GM19239 (cell line): ENCODE results near the gene MAGEB2.
A peak's percentile ranks its signal among the peaks of the same experiment; 100 is the strongest.
"Not testable (repeated sequence)": the region's sequence is repeated elsewhere in the genome, so short reads cannot be mapped to it uniquely, and the experiment has no call there.

Experiments used
- DNase-seq: peaks from one replicate; pipeline ENCODE4 v3.0.0; 2011; ENCODE audit warnings: low spot score; ENCODE audit not compliant: insufficient read length
- FAIRE-seq: peaks from 2 replicates; lab custom pipeline; 2011; peaks lifted over from hg19 to GRCh38; lab: Jason Lieb, UNC

MAGEB2 gene, protein sequence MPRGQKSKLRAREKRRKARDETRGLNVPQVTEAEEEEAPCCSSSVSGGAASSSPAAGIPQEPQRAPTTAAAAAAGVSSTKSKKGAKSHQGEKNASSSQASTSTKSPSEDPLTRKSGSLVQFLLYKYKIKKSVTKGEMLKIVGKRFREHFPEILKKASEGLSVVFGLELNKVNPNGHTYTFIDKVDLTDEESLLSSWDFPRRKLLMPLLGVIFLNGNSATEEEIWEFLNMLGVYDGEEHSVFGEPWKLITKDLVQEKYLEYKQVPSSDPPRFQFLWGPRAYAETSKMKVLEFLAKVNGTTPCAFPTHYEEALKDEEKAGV

DNA sequence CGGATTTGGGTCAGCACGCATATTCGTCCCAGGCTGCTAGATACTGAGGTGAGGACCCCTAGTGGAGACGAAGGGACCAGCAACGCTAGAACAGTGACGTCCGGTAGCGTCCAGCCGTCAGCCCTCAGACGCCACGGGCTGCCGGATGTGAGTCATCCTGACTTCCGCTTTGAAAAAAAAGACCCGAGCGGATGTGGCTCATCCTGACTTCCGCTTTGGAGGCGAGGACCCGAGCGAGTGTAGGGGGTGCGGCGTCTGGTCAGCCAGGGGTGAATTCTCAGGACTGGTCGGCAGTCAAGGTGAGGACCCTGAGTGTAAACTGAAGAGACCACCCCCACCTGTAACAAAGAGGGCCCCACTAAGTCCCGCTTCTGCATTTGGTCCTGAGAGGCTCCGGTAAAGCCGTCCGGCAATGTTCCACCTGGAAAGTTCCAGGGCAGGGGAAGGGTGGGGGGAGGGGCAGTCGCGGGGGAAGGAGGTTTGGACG lies at the start of gene MAGEB2:
Gene MAGEB2 (plus strand): TSS at position 207 of the 487 bp plus-strand sequence. CDS start 3,018 bp downstream, outside the sequence.
- DNase-seq (no peak), FAIRE-seq (no peak)

DNA sequence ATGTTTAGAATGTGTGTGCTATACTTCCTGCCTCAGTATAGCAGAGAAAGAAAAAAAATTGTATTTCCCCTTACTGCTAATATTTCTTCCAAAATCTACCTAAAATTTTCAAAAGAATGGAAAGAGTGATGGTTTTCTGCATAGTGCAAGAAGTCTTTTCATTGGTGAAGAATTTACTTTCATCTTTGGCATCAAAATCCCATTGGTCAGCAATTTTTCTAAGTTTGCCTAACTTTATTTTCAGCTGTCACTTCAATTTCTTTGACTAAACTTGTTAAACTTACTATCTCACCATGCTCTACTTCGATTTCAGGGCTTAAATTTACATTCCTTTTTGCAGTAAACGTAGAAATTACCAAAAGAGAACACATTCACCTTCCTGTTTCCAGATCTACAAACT lies 44.5 kb upstream of the MAGEB2 start:
- FAIRE-seq (no peak), DNase-seq (no peak)

DNA sequence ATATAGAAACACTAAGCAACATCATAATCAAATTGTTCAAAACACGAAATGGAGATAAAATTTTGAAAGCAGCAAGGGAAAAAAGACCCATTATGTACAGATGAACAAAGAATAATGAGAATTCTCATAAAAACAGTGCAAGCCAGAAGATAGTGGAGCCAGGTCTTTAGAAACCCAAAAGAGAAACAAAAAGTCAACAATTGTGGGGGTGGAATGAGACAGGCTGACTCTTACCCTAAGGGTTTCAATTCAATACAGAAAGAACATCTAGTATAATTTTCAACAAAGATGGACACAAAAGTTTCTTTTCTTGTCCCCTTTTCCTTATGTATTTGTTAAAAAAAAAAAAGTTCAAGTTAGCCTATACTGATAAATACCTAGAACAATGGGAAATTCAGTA lies 34.0 kb upstream of the MAGEB2 start:
- FAIRE-seq (no peak), DNase-seq (no peak)

DNA sequence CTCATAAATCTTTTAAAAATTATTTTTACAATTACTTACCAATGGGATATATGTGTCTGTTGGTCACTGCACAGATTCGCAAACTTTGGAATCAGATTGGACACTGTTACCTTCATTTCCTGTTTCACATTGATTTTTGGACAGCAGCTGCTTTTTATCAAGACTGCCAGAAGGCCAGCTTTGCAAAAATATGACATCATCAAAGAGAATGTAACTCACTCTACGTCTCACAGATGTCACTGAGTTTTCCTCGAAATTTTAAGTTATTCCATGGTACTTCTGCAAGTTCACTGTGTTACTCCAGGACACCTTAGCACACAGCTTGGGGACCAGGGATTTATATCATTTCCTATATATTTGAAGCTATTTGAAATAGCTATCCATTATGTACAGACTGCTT lies 31.8 kb upstream of the MAGEB2 start:
- no peak for DNase-seq
- no peak for FAIRE-seq

DNA sequence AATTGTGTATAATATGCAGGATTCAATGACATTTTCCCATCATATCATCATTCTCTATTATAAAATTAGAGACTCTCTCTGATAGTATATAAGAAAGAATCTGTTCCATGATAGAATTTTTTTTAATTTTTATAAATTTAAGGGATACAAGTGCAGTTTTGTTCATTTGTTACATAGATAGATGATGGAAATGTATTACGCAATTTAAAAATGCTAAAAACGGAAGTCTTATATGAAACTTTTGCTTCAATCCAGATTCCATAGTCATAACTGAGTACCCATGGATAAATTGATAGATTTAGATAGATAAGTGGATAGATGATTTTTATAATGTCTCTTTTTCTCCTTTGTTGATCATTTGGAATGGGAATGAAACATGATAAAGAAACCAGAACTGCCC lies 24.9 kb upstream of the MAGEB2 start:
- FAIRE-seq, result no peak
- no peak for DNase-seq

DNA sequence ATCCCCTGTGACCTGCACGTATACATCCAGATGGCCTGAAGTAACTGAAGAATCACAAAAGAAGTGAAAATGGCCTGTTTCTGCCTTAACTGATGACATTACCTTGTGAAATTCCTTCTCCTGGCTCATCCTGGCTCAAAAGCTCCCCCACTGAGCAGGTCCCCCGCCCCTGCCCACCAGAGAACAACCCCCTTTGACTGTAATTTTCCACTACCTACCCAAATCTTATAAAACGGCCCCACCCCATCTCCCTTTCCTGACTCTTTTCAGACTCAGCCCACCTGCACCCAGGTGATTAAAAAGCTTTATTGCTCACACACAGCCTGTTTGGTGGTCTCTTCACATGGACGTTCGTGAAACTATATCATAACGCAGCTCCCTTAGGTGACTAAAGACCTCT lies 21.5 kb upstream of the MAGEB2 start:
- DNase-seq, FAIRE-seq: not testable (repeated sequence)

DNA sequence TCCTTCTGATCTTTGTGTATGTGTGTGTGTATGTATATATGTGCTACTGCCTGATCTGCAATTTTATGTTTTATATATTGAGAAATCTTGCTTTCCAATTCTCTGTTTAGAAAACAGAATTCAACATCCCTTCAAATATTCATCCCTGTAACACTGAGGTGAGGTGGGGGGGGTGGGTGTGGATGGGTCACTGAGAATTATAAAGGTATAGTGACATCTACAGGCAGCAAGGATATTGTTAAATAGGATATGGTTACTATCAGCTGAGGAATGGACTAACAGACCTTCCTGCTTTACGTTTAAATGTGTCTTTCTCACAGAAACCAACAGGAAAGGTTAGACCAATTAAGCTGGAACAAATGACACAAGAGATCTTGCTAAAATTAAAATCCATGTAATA lies 19.0 kb upstream of the MAGEB2 start:
- no peak for DNase-seq
- FAIRE-seq, result peak; percentile 80

DNA sequence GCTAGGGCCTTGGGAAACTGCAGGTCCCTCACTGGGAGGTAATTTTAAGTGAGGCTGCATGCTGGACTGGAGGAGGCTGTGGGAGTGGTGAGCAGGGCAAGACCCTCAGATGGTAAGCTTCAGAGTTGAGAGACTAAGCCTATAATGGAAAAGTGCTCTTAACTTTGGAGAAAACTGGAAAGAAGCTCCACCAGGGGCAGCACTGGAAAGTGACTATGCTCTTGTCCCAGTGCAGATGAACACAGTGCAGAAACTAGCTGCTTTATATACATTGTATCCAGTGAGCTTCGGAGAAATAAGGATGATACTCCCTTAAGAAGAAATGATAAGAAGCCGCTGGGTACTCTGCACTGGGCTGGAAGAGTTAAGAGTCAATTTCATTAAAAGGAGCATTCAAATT lies 3.2 kb upstream of the MAGEB2 start:
- FAIRE-seq, result no peak
- DNase-seq, result no peak

DNA sequence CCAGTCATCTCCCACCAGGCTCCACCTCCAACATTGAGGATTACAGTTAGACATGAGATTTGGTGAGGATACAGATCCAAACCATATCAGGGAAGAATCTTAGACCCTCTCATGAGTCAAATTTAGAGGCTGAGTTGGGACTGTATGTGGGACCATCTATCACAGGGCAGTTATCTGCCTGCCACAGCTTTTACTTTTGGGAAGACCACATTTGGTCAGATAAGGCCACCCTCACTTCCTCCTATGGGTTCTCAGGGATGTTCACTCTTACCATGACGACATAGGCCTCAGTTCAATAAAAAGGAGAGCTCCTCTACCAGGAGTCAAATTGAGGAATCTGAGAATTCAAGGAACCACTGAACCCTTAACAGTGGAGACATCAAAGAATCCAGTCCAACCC lies 2.1 kb downstream of the MAGEB2 start:
- no peak for FAIRE-seq
- no peak for DNase-seq

DNA sequence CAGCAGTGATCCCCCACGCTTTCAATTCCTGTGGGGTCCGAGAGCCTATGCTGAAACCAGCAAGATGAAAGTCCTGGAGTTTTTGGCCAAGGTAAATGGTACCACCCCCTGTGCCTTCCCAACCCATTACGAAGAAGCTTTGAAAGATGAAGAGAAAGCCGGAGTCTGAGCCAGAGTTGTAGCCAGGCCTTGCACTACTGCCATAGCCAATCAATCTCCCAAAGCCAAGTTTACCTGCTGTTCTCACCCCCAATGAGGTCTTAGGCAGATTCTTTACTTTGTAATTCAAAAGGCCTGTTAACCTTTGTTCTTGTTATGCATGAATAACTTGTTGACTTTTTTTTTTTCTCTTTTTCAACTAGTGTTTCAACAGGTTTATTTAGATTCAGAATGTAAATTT lies 4.0 kb downstream of the MAGEB2 start:
- no peak for DNase-seq
- no peak for FAIRE-seq

DNA sequence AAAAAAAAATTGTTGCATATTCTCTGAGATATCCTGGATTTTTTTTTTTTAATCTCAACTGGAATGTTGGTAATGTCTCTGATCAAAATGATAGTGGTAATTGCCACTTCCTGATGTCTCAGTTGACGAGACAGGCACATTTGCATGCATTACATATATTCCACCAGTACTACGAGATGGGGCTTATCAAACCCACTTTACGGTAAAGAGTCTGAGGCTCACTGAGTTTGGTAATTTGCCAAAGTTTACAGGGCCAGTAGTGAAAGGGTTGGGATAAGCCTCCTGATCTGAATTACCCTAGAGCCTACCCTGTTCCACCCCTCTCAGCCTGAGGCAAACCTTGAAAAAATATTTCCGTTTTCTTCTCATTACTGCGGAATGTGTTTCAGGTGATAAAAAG lies 5.3 kb downstream of the MAGEB2 start:
- no peak for FAIRE-seq
- no peak for DNase-seq

DNA sequence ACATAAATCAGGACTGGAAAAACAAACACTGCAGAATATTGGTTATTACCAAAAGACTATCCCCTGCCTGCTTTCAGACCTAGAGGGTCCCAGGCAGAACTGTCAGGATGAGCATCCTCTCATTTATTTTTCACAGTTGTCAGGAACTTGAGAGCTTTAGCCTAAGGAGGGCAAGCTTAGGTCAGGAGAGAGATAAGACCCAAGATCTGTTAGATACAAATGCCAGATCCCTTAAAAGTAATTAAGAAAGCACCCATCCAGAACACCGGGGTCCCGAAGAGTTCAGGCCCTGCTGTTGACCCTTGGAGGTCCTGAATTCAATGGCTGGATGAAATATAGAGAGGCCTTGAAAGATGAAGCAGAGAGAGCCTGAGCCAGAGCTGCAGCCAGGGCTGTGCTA lies 9.2 kb downstream of the MAGEB2 start:
- no peak for FAIRE-seq

DNA sequence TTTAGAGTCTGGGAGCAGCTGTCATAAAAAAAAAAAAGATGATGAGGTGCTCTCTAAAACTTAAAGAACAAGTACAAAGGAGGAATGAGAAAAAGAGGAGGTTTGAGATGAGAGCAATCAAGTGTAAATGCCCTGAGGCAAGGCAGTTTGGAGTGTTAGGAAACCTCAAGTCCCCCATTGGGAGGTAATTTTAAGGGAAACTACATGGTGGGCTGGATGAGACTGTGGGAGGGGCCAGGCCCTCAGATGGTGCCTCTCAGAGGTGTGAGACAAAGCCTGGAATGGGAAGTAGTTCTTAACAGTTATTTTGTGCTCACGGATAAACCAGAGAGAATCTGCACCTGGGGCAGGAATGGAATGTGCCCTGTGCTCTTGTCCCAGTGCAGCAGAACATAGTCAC lies 13.2 kb downstream of the MAGEB2 start:
- no peak for FAIRE-seq
- DNase-seq, result no peak

More for the DNA sequence above, 9.2 kb downstream of the MAGEB2 start:
- DNase-seq, result no peak

DNA sequence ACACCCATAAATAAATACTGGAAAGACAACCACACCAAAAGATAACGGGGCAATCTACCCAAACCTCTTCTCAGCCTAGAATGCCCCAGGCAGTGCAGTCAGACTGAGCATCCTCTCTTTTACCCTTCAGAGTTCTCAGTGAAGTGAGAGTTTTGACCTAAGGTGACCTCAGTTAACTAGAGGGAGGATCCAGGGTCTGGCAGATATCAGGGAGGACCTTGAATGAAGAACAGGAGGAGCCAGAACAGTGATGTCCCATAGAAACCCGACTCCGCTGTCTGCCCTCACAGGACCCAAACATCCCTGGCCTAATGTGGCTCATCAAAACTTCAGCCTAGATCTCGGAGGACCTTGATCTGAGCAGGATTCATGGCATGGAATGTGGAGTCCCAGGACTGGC lies 15.0 kb downstream of the MAGEB2 start, which contains the start of gene MAGEB3:
Gene MAGEB3 (plus strand): TSS at position 263 of the 400 bp plus-strand sequence. CDS start 5,268 bp downstream, outside the sequence.
- FAIRE-seq, result no peak
- no peak for DNase-seq

DNA sequence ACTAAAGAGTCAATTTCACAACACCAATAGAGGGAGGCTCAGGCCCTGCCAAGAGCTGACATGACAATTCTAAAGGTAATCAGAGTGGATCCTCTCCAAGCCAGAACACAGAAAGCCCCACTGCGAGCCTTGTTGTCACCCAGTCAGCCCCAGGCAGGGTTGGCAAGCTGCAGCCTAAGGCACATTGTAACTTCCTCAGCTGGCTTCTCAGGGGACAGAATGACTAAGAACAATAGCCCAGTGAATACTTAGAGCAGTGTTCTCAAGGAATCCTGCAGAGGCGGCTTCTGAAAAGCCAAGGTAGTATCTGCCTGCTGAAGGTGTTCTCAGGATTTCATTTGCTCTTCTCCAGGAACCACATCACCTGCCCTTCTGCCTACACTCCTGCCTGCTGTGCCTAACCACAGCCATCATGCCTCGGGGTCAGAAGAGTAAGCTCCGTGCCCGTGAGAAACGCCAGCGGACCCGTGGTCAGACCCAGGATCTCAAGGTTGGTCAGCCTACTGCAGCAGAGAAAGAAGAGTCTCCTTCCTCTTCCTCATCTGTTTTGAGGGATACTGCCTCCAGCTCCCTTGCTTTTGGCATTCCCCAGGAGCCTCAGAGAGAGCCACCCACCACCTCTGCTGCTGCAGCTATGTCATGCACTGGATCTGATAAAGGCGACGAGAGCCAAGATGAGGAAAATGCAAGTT lies 26.5 kb downstream of the MAGEB2 start, which contains the start of gene MAGEB4:
Gene MAGEB4 (plus strand): TSS at position 277 of the 692 bp plus-strand sequence. CDS start 136 bp downstream, at position 413.
- DNase-seq (no peak), FAIRE-seq (no peak)

DNA sequence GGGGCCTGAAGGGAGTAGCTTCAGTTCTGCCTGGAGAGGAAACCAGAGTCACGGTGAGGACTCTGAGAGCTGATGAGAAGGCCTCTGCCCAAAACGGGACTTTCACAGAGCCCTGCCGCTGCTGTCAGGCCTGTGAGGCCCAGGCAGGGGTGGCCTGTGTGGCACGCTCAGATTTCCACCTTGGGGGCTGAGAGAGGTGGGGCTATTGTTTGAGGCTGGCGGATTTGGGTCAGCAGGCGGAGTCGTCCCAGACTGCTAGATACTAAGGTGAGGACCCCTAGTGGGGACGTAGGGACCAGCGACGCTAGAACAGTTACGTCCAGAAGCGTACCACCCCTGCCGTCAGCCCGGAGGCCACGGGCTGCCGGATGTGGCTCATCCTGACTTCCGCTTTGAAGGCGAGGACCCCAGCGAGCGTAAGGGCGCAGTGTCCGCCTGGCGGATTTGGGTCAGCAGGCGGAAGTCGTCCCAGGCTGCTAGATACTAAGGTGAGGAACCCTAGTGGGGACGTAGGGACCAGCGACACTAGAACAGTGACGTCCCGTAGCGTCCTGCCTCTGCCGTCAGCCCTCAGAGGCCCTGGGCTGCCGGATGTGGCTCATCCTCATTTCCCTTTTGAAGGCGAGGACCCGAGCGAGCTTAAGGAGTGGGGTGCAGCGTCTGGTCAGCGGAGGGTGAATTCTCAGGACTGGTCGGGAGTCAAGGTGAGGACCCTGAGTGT lies 31.6 kb downstream of the MAGEB2 start, which contains the start of gene MAGEB1:
Gene MAGEB1 (plus strand): TSS at position 378 of the 721 bp plus-strand sequence. CDS start 3,348 bp downstream, outside the sequence.
- DNase-seq (no peak), FAIRE-seq (no peak)

DNA sequence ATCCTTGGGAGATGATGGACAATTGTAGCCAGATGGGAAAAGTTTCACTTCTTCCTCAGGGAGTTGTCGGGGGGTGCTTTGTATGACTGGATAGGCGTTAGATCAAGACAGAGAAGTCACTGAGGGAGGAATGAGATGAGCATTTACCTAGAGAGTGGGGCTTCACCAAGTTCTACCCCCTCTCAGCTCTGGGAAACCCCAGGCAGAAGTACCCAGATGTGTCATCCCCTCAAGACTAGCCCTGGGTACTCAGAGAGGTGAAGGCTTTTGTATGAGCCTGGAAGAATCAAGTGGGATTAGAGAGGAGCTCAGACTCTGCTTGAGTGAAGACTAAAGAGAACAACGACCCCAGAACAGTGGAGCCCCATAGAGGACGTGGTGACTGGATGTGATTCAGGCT lies 33.5 kb downstream of the MAGEB2 start:
- no peak for FAIRE-seq
- DNase-seq, result no peak

DNA sequence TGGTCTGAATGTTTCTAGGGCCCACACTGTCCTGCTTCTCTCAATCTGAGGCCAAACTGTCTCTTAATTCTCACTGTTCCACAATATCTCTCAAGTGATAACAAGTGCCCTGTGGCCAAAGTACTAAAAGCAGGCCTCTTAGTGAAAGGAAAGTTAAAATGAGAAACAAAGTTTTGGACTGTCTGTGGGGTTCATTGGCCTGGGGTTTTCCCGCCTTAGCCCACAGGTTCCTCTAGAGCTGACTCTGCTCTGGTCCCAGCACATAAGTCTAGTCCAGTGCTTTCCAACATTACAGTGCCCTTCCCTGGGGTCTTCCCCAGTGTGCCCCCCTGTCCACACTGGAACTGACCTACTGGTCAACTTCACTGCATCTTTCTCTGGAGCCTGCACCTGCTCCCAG lies 37.9 kb downstream of the MAGEB2 start:
- DNase-seq, result no peak
- FAIRE-seq, result no peak

DNA sequence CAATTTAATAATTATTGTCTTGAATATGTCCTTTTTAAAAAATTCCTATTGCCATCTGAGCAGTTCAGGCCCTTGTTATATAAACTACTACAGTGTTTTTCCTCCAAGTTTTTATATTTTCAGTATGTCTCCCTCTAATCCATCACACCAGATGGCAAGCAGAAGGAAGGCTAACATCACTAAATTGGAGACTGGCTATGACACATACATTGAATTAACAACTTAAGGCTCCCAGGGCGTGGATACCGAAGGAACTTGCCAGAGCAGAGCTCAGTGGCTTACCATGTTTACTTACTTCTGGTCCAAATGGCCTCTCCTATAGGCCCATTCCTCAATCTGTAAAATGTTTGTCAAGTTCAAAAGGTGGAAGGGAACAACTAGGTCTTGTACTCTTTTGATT lies 44.6 kb downstream of the MAGEB2 start:
- no peak for FAIRE-seq
- no peak for DNase-seq

DNA sequence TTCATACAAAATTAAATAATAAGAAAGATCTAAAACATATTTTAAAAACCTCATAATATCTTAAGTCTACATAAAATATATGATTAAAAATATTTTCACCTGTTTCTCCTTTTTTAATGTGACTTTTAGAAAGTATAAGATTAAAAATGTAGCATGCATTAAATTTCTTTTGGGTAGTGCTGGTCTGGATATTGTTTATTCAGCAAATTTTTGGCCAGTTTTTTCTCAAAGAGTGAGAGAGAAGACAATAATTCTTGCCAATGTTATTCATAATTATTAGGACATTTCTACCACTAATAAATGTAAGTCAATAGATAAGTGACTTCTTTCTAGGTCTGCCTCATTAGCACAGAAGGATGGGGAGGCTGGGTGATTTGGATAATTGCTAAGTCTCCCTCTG lies 45.6 kb downstream of the MAGEB2 start:
- DNase-seq (no peak), FAIRE-seq (no peak)

DNA sequence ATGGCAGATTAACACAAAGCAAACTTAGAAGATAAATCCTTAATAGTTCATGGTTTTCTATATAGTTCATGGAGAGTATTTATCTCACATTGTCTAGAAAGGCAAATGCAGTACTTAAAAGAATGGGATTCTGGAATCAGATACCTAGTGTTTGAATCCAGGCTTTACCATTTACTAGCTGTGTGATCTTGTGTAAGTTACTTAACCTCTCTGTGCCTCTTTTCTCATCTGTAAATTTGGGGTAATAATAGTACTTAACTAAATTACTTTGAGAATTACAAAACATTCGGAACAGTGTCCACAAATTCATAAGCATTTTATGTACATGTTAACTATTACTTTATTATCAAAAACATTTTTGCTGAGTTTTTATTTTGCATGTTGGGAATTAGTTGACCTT lies 47.4 kb downstream of the MAGEB2 start:
- no peak for DNase-seq

More for the DNA sequence above, 47.4 kb downstream of the MAGEB2 start:
- FAIRE-seq, result no peak
